Muscle layer of duodenum (tissue), 2 donors: ENCODE results near the gene HBS1L.

Source experiments
- H3K27ac ChIP-seq: one replicate; pipeline ENCODE4 v1.7.0; 2013; ENCODE audit warnings: mild to moderate bottlenecking, low read length
- H3K27me3 ChIP-seq: one replicate; pipeline ENCODE4 v1.7.0; 2013; ENCODE audit warnings: low read depth, mild to moderate bottlenecking, control low read depth, low read length
- H3K36me3 ChIP-seq, 2 donors: one replicate each; pipeline ENCODE4 v1.7.0; 2013; ENCODE audit warnings: low read length in 2 of 2, control low read depth in 1 of 2, mild to moderate bottlenecking in 1 of 2; ENCODE audit not compliant: insufficient read depth in 2 of 2, control insufficient read depth in 1 of 2
- H3K4me1 ChIP-seq, 2 donors: one replicate each; pipeline ENCODE4 v1.7.0; 2013; ENCODE audit warnings: low read length in 2 of 2, mild to moderate bottlenecking in 2 of 2, control low read depth in 1 of 2, moderate library complexity in 1 of 2; ENCODE audit not compliant: insufficient read depth in 2 of 2, control insufficient read depth in 1 of 2
- H3K4me3 ChIP-seq, 2 donors: one replicate each; pipeline ENCODE4 v1.7.0; 2013; ENCODE audit warnings: low read length in 2 of 2, low read depth in 1 of 2, mild to moderate bottlenecking in 1 of 2
- H3K9me3 ChIP-seq, 2 donors: one replicate each; pipeline ENCODE4 v1.7.0; 2013; ENCODE audit warnings: low read length in 2 of 2, control low read depth in 1 of 2, mild to moderate bottlenecking in 1 of 2; ENCODE audit not compliant: control insufficient read depth in 1 of 2
- donor health status: healthy.

Gene HBS1L

DNA sequence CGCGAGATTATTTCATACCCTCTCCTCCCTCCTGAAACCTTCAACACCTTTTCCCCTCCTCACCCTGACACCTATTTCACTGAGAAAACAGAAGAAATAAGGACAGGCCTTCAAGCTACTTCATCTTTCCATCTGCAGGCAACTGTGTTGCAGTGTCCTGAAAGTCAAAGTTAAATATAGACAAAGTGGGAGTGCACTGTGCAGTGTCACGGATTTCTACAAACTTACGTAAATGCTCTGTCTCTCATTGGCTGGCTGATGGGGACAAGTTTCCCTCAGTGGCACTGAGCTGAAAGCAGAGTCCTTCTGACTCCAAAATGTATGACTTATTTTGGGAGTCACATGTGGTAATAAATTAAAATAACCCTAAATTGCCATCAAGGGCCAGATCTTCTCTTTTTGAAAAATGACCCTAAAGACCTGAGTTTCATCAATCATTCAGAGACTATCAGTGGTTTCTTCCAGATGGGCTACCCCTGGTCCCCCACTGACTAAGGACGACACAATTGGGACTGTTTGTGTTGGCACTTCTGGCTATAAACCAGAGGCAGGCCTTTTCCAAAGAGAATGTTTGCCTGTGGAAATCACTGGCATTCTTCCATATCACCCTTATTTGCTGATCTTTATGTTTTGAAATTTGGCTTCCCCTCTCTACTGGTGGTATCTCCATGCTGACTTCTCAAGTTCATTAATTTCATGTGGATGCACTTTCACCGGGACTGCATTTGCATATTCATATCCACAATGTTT is 126.3 kb downstream of the HBS1L start:
- Histone ChIP-seq H3K27ac (no peak overlapping the region), H3K27me3 (no peaks in the 10 kb centered on the region), H3K9me3 (no peaks in the 10 kb centered on the region), H3K36me3 (peaks cover 0 to 16% of the 10 kb centered on the region in 2 donors), H3K4me3 (no peak overlapping the region), H3K4me1 (no peaks in the 10 kb centered on the region)

DNA sequence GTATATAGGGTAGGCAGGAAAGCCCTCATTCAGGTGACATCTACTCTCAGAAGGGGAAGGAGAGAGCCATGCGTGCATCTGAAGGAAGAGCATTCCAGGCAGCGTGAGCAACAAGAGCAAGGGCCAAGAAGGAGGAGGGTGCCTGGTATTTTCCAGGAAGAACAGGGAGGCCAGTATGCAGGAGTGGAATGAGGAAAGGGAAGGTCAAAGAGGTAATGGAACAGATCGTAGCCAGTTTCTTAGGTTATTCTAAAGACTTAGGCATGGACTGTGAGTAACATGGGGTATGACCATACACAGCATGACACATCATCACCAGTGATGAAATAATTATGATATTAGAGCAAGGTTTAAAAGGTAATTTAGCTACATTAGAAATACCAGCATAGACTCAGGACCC is 128.8 kb downstream of the HBS1L start:
- Histone ChIP-seq H3K27me3 (no peaks in the 10 kb centered on the region), H3K36me3 (peaks cover 0 to 7% of the 10 kb centered on the region in 2 donors), H3K4me3 (no peak overlapping the region), H3K9me3 (no peaks in the 10 kb centered on the region), H3K27ac (no peak overlapping the region), H3K4me1 (no peaks in the 10 kb centered on the region)

DNA sequence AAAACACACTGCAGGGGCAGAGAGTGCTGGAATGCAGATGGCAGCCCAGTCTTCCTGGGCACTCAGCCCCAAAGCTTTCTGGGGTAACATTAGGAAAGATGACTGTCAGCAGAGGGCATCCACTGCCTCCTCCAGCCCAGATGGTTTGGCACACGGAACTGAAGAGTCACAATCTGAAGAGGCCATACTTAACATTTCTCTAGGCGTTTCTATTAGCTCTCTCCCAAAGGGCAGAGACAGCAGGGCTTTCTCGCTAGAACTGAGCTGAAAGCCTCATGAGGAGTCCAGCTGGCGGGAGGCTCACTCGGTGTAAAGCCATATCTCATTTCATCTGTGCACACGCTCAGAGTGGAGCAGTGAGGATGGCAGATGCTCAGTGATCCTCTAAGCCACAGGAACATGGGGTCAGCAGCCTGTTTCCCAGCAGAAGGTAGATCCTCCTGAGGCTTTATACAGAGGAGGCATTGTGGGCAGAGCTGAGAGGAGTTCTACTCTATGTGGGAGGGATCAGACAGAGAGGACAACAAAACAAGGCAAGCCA is 132.8 kb downstream of the HBS1L start:
- H3K9me3 ChIP-seq: no peaks in the 10 kb centered on the region
- H3K27me3 ChIP-seq: no peaks in the 10 kb centered on the region
- no peak overlapping the region for H3K27ac ChIP-seq
- no peak overlapping the region for H3K4me3 ChIP-seq
- H3K4me1 ChIP-seq: no peaks in the 10 kb centered on the region
- H3K36me3 ChIP-seq: peaks cover 0 to 6% of the 10 kb centered on the region in 2 donors

DNA sequence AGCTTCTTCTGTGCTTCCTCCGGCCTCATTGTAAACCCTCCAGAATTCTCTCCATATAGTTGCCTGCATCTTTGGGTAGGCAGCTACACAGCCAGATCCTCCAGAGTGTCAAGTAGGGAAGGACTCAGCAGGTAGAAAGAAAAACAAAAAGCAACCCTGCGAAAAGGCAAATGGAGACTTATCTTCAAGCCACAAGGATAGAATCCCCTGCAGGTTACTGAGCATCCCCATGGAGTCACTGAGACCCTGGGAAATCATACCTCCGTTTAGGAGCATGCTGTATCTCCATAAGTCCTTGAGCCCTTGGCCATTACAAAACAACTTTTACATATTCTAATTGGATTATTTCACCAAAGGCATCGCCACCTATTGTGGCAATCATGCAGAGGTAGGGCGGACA is 133.3 kb downstream of the HBS1L start:
- Histone ChIP-seq H3K4me1 (no peaks in the 10 kb centered on the region), H3K36me3 (peaks cover 0 to 6% of the 10 kb centered on the region in 2 donors), H3K4me3 (no peak overlapping the region), H3K27ac (no peak overlapping the region), H3K9me3 (no peaks in the 10 kb centered on the region), H3K27me3 (no peaks in the 10 kb centered on the region)

DNA sequence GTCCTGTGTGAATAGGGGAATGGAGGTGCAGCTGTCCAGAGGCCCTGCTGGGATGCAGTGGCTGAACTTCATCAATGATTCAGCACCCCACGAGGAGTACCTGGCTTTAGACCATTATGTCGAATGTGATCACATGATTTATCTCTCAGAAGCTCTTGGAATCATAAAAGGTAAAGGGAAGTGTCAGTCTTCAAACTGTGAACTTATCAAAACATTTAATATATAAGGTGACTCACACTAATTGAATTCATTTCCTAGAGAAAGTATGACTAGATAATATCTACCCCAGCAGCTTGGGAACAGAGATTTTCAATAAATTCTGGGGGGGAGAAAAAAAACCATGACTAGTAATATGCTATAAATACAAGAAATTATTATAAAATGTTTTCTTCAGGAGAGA is 134.2 kb downstream of the HBS1L start:
- H3K36me3 ChIP-seq: peaks cover 0 to 6% of the 10 kb centered on the region in 2 donors
- H3K27me3 ChIP-seq: no peaks in the 10 kb centered on the region
- no peaks in the 10 kb centered on the region for H3K9me3 ChIP-seq
- H3K27ac ChIP-seq: no peak overlapping the region
- H3K4me1 ChIP-seq: no peaks in the 10 kb centered on the region
- no peak overlapping the region for H3K4me3 ChIP-seq

DNA sequence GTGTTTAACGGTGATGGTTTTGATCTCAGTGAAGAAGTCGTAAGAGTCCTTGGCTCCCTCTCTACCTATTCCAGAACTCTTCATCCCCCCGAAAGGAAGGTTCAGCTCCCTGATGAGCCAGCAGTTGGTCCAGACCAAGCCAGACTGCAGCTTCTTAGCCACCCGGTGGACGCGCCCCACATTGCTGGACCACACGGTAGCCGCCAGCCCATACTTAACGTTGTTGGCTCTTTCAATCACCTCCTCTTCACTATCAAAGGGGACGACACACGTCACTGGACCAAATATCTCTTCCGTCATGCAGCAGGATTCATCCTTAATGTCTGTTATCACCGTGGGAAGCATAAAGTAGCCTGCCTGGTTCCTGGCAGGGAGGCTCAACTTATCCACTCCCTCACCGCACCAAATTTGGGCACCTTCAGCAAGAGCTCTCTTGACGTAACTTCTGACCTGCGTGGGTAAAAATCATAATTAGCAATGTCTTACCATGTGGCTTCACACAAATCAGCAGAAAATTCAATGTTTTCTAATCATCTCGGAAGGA is 136.1 kb downstream of the HBS1L start:
- Histone ChIP-seq H3K27ac (no peak overlapping the region), H3K4me3 (no peak overlapping the region), H3K27me3 (no peaks in the 10 kb centered on the region), H3K4me1 (no peaks in the 10 kb centered on the region), H3K9me3 (no peaks in the 10 kb centered on the region), H3K36me3 (peaks cover 0 to 6% of the 10 kb centered on the region in 2 donors)

DNA sequence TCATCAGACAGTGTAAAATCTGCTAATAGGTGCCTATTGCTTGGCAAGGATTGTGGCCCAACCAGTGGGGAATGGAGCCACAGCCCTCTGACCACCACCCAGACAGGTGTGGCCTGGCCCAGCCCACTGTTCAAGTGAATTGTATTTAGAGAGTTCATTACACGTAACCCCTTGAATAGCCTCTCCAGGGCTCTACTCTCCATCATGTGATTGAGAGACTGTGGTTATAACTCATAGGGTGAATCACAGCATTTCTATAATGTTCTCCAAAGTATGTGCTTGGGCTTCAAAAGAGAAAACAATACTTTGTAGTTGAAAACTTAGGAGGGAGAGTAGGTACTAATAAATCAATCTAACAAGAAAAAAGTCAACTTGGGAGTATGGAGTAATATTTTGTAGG is 143.1 kb downstream of the HBS1L start:
- Histone ChIP-seq H3K36me3 (no peaks in the 10 kb centered on the region), H3K9me3 (no peaks in the 10 kb centered on the region), H3K4me1 (no peaks in the 10 kb centered on the region), H3K27ac (no peak overlapping the region), H3K4me3 (no peak overlapping the region), H3K27me3 (no peaks in the 10 kb centered on the region)

DNA sequence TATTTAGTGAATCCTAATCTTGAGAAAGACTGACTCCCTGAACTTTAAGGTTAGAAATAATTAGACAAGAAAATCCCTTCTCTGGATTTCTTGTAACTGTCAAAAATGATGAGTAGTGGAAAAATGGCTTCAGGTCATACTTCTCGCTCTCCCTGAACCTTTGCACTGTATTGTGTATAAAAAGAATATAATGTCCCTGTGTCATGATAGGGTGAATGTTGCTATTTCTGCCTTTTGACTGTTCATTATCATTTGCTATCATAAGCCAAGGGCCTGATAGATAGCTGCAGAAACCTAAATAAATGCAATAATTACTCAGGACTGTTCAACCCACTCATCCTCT is 144.1 kb downstream of the HBS1L start:
- no peaks in the 10 kb centered on the region for H3K9me3 ChIP-seq
- peak overlapping the region; percentile 26 for H3K27ac ChIP-seq
- no peaks in the 10 kb centered on the region for H3K4me1 ChIP-seq
- no peak overlapping the region for H3K4me3 ChIP-seq
- no peaks in the 10 kb centered on the region for H3K27me3 ChIP-seq
- H3K36me3 ChIP-seq: no peaks in the 10 kb centered on the region
